ENCODE data around the gene THRAP3.
"Not testable (repeated sequence)": the region's sequence is repeated elsewhere in the genome, so short reads cannot be mapped to it uniquely, and the experiment has no call there.

THRAP3 gene

DNA sequence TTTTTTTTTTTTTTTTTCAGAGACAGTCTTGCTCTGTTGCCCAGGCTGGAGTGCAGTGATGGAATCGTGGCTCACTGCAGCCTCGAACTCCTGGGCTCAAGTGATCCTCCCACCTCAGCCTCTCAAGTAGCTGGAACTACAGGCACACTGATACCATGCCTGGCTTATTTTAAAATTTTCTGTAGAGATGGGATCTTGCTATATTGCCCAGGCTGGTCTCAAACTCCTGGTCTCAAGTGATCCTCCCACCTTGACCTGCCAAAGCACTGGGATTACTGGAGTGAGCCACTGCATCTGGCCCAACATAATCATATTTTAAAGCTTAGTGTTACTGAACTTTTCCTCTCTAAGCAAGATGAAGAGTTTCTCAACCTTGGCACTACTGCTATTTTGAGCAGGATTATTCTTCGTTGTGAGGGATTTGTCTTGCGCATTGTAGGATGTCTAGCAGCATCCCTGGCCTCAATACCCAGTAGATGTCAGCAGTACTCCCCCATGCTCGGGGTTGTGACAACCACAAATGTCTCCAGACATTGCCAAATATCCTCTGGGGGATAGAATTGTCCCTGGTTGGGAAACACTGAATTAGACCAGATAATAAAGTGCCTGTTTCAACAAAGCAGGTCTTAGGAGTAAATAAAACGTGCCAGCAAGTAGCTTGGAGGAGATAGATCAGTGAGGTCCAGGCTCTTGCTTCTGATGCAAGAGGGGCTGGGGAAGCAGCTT, 15.1 kb upstream of the THRAP3 start:
- no peak for DNase-seq

DNA sequence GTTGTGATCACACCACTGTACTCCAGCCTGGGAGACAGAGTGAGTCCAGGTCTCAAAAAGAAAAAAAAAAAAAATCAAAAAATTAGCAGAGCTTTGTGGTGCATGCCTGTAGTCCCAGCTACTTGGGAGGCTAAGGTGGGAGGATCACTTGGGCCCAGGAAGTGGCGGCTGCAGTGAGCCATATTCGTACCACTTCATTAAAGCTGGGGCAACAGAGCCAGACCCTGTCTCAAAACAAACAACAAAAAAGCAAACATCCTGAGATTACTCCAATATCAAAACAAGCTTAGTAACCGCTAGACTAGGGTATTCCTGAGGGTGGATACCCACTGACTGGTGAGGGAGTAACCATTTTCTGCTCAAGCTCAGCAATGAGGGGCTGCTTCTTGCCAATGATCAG, 12.9 kb upstream of the THRAP3 start:
- no peak for DNase-seq

DNA sequence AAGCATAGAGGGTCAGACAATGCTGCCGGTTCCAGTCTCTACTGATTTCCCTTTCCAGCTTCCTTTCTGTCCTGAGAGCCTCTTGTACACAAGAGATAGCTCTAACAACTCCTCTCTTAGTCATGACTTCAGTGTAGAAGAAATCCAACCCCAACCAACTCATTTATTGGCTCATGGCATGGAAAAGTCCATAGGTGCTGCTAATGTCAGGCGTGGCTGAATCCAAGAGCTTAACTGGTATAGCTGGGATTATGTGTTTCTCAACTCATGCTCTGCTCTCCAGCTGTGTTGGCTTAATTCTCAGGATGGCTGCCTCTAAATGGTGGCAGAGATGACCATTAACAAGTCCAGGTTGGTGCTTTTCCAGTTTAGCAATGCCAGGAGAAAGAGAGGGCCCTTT, 12.4 kb upstream of the THRAP3 start:
- no peak for DNase-seq

GRCh38 chr1:36212782-36213181, 11.5 kb upstream of the THRAP3 start:
- DNase-seq = no peak

DNA sequence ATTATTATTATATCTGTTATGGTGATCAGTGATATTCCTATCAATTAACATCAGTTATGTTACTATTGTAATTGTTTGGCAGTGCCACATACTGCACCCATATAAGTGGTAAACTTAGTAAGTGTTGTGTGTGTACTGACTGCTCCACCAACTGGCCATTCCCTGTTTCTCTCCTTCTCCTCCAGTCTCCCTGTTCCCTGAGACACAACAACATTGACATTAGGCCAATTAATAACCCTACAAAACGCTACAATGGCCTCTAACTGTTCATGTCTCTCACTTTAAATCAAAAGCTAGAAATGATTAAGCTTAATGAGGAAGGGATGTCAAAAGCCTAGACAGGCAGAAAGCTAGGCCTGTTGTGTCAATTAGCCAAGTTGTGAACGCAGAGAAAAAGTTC, 6.6 kb upstream of the THRAP3 start:
- DNase-seq = no peak

- DNase-seq = not testable (repeated sequence)
Measured at GRCh38 chr1:36221901-36222300, 2.3 kb upstream of the THRAP3 start.

- no peak for DNase-seq
Measured at GRCh38 chr1:36222481-36223380, 1.5 kb upstream of the THRAP3 start.

DNA sequence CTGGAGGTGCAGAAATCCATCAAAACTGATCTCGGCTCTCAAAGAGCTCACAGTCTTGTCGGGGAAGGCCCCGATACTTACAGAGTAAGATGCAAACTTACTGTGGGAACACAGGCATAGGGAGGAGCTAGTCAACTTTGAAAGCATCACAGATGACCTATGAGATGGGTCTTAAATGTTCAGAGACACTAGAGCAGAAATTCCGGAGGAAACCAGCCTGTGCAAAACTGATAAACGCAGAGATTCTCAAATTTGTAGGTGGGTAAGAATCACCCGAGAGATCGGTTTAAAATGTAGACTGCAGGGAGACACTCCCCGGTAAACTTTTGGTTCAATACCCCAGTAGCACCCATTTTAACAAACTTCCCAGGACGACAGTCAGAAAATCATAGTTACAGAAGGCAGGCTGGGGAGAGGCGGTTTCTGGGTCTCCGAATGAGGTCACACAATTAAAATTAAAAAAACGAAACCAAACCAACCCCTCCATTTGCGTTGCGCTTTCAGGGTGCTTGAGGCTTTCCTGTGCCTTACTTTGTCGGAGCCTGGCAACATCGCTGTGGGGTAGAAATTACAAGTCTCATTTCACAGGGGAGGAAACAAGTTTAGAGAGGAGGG, 755 bp upstream of the THRAP3 start:
- no peak for DNase-seq

DNA sequence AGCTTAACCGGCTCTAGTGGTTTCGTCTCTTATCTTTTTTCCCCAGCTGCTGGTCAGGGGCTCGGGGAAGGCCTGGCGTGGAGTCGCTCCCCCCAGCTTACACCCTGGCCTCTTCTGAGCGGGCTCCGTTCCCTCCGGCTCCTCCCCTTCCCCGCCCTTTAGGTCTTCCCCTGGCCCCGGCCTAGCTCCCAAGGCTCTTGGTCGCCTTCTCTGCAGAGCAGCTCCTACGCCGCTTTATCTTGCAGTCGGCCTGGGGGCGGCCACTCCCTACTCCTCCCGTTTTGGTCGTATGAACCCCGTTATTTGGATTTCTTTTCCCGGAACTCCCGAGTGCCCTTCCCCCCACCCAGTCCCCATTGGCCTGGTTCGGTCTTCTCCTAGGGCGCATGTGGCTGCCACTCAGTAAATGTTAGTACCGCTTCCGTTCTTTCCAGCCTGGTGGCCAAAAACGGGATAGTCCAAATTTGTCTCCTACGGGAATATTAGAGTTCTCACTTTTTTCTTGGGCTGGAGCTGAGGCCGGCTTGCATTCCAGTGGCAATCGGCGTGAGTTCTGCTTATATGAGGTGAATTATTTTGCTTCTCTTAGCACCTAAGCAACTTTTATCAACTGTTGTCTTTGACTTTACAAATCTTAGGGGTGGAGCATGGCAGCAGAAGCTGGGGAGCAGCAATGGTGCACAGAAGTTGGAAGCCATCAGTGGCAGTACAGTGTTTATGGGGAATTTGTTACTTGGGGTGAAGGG, 467 bp downstream of the THRAP3 start:
- peak; percentile 81 for DNase-seq

DNA sequence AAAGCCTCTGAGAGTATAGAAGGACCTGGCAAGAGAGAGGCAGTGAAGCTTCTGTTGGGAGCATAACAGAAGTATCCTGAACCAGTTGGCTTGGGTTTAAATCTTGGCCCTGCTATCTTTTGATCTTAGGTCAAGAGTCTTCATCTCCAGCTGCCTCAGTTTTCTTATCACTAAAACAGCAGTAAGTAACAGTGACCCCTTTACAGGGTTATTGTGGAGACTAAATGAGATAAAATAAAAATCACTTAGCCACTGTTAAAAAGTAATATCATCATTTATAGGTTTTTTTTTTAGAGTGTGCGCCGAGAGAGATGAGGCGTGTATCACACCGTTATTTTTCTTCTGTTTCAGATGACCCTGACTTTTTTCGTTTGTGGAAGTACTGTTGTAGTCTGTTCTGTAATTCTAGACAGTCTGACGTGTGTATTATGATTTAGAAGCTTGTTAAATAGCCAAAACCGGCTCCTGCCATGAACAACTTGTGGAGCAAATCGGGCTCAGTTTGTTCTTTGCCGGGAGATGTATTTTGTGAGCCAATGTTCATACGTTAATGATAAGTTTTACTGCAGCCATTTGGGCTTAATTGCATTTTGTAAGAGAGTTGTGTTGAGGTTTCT, 1.1 kb downstream of the THRAP3 start:
- no peak for DNase-seq

- DNase-seq = not testable (repeated sequence)
Measured at GRCh38 chr1:36230279-36230678, 6.0 kb downstream of the THRAP3 start.

- DNase-seq = no peak
Measured at GRCh38 chr1:36231191-36231590, 6.9 kb downstream of the THRAP3 start.

DNA sequence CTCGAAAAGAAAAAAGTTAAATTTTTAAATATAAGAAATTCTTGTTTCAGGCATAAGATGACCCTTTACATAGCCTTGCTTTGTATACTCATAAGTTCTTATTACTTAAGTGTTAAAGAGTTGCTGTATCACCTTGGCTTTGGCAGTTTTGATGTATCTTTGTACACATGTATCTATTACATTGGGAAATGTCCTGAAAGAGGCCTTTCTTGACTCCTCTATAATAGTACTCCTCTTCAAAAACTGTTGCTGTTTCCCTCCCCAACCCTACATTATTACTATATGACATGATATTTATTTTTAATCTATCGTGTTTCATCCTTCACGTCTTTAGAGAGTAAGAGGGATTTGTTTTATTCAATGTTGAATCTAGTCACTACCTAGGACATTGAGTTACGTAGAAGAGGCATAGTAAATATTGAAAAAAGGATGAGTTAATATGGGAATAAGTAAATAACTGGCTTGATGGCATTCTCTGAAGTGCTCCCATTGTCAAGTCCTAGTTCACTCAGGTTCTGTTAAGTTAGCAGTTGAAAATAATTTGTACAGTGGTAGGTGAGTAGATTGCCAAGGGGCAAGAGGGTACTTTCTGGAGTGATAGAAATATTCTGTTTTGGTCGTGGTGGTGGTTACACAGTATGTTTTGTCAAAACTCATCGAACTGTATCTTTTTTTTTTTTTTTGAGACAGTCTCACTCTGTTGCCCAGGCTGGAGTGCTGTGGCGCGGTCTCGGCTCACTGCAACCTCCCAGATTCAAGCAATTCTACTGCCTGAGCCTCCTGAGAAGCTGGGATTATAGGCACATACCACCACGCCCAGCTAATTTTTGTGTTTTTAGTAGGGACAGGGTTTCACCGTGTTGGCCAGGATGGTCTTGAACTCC, 8.2 kb downstream of the THRAP3 start:
- DNase-seq = no peak

- DNase-seq = no peak
Measured at GRCh38 chr1:36236302-36236701, 12.1 kb downstream of the THRAP3 start.

GRCh38 chr1:36238433-36238832, 14.2 kb downstream of the THRAP3 start:
- no peak for DNase-seq

- no peak for DNase-seq
Measured at GRCh38 chr1:36239941-36240637, 15.8 kb downstream of the THRAP3 start.

DNA sequence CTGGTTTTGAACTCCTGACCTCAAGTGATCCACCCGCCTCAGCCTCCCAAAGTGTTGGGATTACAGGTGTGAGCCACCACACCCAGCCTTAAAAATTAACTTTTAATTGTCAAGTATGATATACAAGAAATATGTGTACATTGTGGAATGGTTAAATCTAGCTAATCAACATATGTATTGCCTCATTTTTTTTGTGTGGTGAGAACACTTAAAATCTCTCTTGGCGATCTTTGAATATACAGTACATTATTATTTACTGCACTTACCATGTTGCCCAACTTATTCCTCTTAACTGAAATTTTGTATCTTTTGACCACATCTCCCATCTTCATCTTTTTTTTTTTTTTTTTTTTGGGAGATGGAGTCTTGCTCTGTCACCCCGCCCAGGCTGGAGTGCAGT, 23.3 kb downstream of the THRAP3 start:
- no peak for DNase-seq

GRCh38 chr1:36248250-36248894, 24.1 kb downstream of the THRAP3 start:
- no peak for DNase-seq

DNA sequence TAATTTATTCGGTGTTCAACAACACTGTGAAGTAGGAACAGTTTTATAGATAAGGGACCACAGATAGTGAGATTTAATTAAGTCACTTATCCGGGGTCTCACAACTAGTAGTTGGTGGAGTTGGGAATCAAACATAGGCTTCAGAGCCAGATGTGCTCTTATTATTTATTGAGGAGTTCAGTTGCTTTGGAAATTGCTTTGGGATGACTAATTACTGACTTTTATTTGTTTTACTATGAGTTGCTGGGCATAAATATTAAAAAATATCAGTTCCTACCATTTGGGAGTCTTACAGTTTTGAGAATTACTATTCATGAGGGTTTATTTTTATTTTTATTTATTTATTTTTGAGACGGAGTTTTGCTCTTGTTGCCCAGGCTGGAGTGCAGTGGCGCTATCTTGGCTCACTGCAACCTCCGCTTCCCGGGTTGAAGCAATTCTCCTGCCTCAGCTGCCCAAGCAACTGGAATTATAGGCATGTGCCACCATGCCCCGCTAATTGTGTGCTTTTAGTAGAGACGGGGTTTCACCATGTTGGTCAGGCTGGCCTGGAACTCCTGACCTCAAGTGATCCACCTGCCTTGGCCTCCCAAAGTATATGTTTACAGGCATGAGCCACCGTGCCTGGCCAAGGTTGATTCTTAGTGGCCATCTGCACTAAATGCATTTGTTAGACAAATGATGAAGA, 27.7 kb downstream of the THRAP3 start:
- no peak for DNase-seq

- DNase-seq = not testable (repeated sequence)
Measured at GRCh38 chr1:36252482-36252824, 28.2 kb downstream of the THRAP3 start.
